ENCODE results near the gene HSPB9.

HSPB9 gene

DNA sequence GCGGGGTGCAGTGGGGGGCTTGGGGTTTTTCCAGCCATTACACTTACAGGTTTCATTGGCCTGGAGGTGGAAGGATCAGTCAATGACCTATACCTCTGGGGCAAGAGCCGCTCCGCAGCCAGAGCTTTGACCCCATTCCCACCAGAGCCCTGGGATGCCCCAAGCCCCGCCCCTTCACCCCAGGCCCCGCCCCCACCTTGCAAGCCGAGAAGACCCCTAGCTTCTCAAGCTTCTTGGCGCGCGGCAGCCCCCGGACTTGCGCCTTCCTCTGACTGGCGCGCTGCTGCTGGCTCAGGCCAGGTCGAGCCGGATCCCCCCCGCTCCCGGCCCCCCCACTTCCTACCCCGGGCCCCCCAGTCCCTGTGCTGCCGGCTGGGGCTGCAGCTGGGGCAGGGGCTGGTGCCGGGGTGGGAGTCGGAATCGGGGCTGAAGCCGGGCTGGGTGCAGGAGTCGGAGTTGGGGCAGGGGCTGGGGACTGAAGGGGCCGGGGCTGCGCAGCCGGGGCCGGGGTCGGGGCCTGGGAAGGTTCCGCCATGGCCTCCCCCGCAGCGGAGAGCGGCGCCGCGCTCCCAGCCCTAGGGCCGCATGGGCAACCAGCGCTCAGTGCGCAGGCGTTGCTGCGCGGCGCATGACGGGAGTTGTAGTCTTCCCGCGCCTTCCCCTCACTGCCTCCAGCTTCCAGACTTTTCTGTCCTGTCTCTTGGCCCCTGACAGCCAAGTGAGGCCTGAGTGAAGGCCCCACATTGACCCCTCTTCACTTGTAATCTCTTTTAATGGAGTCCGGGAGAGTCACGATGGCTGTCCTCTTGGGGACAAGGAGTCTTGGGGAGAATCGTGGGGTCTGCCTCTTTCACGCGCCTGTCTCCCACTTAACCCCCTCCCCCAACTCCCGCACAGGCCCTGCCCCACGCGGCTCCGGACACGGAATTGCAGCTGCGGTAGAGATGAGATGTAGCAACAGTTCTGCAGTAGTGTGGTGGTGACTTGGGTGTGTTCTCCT lies 1.5 kb upstream of the HSPB9 start, which contains the start of gene KAT2A (continued):
- TF ChIP-seq EGR2 (tag by site-specific recombination; IDR thresholded peaks at IDR 0.05; ENCODE audit: low read depth) = 0 out of 2 replicates have a peak, but pooled peaks have one; percentile 10
- no peak for TF ChIP-seq ZBTB44 (tag by site-specific recombination; IDR thresholded peaks at IDR 0.05)
- TF ChIP-seq, protein P1, sequence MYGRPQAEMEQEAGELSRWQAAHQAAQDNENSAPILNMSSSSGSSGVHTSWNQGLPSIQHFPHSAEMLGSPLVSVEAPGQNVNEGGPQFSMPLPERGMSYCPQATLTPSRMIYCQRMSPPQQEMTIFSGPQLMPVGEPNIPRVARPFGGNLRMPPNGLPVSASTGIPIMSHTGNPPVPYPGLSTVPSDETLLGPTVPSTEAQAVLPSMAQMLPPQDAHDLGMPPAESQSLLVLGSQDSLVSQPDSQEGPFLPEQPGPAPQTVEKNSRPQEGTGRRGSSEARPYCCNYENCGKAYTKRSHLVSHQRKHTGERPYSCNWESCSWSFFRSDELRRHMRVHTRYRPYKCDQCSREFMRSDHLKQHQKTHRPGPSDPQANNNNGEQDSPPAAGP (tag by site-specific recombination; IDR thresholded peaks at IDR 0.05) = no peak
- TF ChIP-seq AEBP2 (tag by site-specific recombination; IDR thresholded peaks at IDR 0.05; ENCODE audit: borderline replicate concordance) = no peak
- TF ChIP-seq HOXC10 (CRISPR knock-in tag; IDR thresholded peaks at IDR 0.05) = no peak
- no peak for TF ChIP-seq ZNF670 (tag by site-specific recombination; IDR thresholded peaks at IDR 0.05; ENCODE audit: low read depth)
- no peak for TF ChIP-seq ZNF521 (tag by site-specific recombination; IDR thresholded peaks at IDR 0.05)
- TF ChIP-seq, protein P2, sequence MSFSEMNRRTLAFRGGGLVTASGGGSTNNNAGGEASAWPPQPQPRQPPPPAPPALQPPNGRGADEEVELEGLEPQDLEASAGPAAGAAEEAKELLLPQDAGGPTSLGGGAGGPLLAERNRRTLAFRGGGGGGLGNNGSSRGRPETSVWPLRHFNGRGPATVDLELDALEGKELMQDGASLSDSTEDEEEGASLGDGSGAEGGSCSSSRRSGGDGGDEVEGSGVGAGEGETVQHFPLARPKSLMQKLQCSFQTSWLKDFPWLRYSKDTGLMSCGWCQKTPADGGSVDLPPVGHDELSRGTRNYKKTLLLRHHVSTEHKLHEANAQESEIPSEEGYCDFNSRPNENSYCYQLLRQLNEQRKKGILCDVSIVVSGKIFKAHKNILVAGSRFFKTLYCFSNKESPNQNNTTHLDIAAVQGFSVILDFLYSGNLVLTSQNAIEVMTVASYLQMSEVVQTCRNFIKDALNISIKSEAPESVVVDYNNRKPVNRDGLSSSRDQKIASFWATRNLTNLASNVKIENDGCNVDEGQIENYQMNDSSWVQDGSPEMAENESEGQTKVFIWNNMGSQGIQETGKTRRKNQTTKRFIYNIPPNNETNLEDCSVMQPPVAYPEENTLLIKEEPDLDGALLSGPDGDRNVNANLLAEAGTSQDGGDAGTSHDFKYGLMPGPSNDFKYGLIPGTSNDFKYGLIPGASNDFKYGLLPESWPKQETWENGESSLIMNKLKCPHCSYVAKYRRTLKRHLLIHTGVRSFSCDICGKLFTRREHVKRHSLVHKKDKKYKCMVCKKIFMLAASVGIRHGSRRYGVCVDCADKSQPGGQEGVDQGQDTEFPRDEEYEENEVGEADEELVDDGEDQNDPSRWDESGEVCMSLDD (tag by site-specific recombination; IDR thresholded peaks at IDR 0.05) = no peak
- TF ChIP-seq, protein P3, sequence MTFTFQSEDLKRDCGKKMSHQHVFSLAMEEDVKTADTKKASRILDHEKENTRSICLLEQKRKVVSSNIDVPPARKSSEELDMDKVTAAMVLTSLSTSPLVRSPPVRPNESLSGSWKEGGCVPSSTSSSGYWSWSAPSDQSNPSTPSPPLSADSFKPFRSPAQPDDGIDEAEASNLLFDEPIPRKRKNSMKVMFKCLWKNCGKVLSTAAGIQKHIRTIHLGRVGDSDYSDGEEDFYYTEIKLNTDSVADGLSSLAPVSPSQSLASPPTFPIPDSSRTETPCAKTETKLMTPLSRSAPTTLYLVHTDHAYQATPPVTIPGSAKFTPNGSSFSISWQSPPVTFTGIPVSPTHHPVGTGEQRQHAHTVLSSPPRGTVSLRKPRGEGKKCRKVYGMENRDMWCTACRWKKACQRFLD (tag by site-specific recombination; IDR thresholded peaks at IDR 0.05) = no peak
- no peak for TF ChIP-seq ZNF549 (tag by site-specific recombination; IDR thresholded peaks at IDR 0.05)
- peak; percentile 75 for TF ChIP-seq ZNF335 (tag by site-specific recombination; conservative IDR thresholded peaks at IDR 0.05)
- TF ChIP-seq SCRT1 (tag by site-specific recombination; IDR thresholded peaks at IDR 0.05; ENCODE audit: borderline replicate concordance) = no peak
- TF ChIP-seq ZBTB21 (tag by site-specific recombination; IDR thresholded peaks at IDR 0.05) = no peak
- no peak for TF ChIP-seq HOXA7 (CRISPR knock-in tag; IDR thresholded peaks at IDR 0.05; ENCODE audit: borderline replicate concordance)
- TF ChIP-seq ZNF302 (tag by site-specific recombination; IDR thresholded peaks at IDR 0.05; ENCODE audit: low read depth) = no peak
- TF ChIP-seq ZNF518A (tag by site-specific recombination; conservative IDR thresholded peaks at IDR 0.05; ENCODE audit: low read depth) = no peak
- TF ChIP-seq ZNF239 (tag by site-specific recombination; IDR thresholded peaks at IDR 0.05) = no peak
- TF ChIP-seq ZNF223 (tag by site-specific recombination; IDR thresholded peaks at IDR 0.05) = no peak
- TF ChIP-seq ZNF600 (tag by site-specific recombination; IDR thresholded peaks at IDR 0.05) = peak; percentile 53; the same call in 1 of the 2 replicates
- no peak for TF ChIP-seq ZNF311 (tag by site-specific recombination; IDR thresholded peaks at IDR 0.05; ENCODE audit: borderline replicate concordance)
- TF ChIP-seq ZNF488 (tag by site-specific recombination; IDR thresholded peaks at IDR 0.05) = no peak
- TF ChIP-seq ZNF132 (tag by site-specific recombination; IDR thresholded peaks at IDR 0.05; ENCODE audit: borderline replicate concordance) = no peak
- no peak for TF ChIP-seq ZNF391 (tag by site-specific recombination; IDR thresholded peaks at IDR 0.05; ENCODE audit: borderline replicate concordance, low read depth)
- TF ChIP-seq TCF7L2 (IDR thresholded peaks at IDR 0.05; ENCODE audit: borderline replicate concordance, low read depth, low read length) = no peak

All from HEK293 (cell line).